ENCODE results near the gene HNRNPH2. TPM values are rescaled to one million over a fixed set of nuclear protein-coding genes. Genes with fewer than 3 reads are reported as not detected.
A peak's percentile ranks its signal among the peaks of the same experiment; 100 is the strongest.

HNRNPH2 gene
- 100 to 1,000 TPM in 2 of 9 donors, 10 to 100 TPM in 7; 46.0 to 106 (median 72.1) TPM for total RNA-seq
- polyA plus RNA-seq: 100 to 1,000 TPM in 1 of 3 donors, 10 to 100 TPM in 2; 44.3 to 182 (median 55.0) TPM
- long read RNA-seq, donor 1, transcript HNRNPH2-201 (2 exons, 2,223 nt): major isoform, 43 of 43 reads
- long read RNA-seq, donor 1, partial matches to known transcripts: 0 of 43 reads
- long read RNA-seq, donor 1, other reads (novel, unspliced or antisense): 0 of 43 reads
- long read RNA-seq, donor 2, transcript HNRNPH2-201 (2 exons, 2,223 nt): major isoform, 18 of 71 reads
- long read RNA-seq, donor 2, partial matches to known transcripts: 53 of 71 reads
- long read RNA-seq, donor 2, other reads (novel, unspliced or antisense): 0 of 71 reads
- long read RNA-seq, donor 3, transcript HNRNPH2-201 (2 exons, 2,223 nt): major isoform, 43 of 43 reads
- long read RNA-seq, donor 3, partial matches to known transcripts: 0 of 43 reads
- long read RNA-seq, donor 3, other reads (novel, unspliced or antisense): 0 of 43 reads
- long read RNA-seq, donor 4, transcript HNRNPH2-201 (2 exons, 2,223 nt): major isoform, 65 of 71 reads
- long read RNA-seq, donor 4, partial matches to known transcripts: 0 of 71 reads
- long read RNA-seq, donor 4, other reads (novel, unspliced or antisense): 6 of 71 reads
- long read RNA-seq, donor 5, transcript HNRNPH2-201 (2 exons, 2,223 nt): major isoform, 230 of 238 reads
- long read RNA-seq, donor 5, partial matches to known transcripts: 8 of 238 reads
- long read RNA-seq, donor 5, other reads (novel, unspliced or antisense): 0 of 238 reads
- long read RNA-seq, donor 6, transcript HNRNPH2-201 (2 exons, 2,223 nt): major isoform, 45 of 51 reads
- long read RNA-seq, donor 6, partial matches to known transcripts: 0 of 51 reads
- long read RNA-seq, donor 6, other reads (novel, unspliced or antisense): 6 of 51 reads
- long read RNA-seq, donor 7, transcript HNRNPH2-201 (2 exons, 2,223 nt): major isoform, 20 of 65 reads
- long read RNA-seq, donor 7, partial matches to known transcripts: 45 of 65 reads
- long read RNA-seq, donor 7, other reads (novel, unspliced or antisense): 0 of 65 reads
- long read RNA-seq, donor 8, transcript HNRNPH2-201 (2 exons, 2,223 nt): major isoform, 35 of 35 reads
- long read RNA-seq, donor 8, partial matches to known transcripts: 0 of 35 reads
- long read RNA-seq, donor 8, other reads (novel, unspliced or antisense): 0 of 35 reads
- long read RNA-seq, donor 9, transcript HNRNPH2-201 (2 exons, 2,223 nt): major isoform, 29 of 72 reads
- long read RNA-seq, donor 9, partial matches to known transcripts: 43 of 72 reads
- long read RNA-seq, donor 9, other reads (novel, unspliced or antisense): 0 of 72 reads
- long read RNA-seq, donor 10, transcript HNRNPH2-201 (2 exons, 2,223 nt): major isoform, 8 of 8 reads
- long read RNA-seq, donor 10, partial matches to known transcripts: 0 of 8 reads
- long read RNA-seq, donor 10, other reads (novel, unspliced or antisense): 0 of 8 reads

DNA sequence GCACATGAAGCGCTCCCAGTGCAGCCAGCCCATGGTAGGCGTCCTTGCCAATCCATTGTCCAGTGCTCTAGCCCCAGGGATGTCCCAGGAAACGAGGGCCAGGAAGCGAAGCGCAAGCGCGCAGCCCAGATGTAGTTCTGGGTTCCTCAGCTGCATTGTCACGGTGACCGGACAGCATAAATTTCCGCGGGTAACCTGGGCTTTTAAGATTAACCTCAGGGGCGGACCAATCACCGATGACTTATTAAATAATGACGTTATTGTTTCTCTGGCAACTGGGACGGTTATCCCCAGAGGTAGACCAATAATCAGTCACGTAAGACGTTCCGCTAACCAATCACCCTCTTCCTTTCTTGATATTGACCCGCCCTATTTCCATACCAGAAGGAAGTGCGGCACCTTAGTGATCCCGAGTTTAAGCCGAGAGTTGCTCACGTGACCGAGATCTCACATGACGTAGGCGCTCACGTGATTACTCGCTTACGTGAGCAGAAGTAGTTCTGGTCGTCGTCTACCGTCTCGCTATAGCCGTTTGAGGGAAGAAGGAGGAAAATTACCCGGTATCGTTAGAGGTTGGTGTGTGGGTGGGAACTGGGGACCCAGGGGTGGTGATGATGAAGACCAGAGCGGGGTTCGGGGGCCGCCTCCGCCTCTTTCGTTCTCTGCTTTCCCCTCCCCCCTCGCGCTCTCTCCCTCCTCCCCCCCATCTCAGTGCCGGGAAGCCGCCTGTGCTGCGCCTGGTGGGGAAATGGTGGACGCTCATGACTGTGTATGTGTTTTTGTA is at the start of gene HNRNPH2, which contains the start of gene GLA:
Gene HNRNPH2 (plus strand): TSS at position 475 of the 784 bp plus-strand sequence. CDS start 3,767 bp downstream, outside the sequence.
Gene GLA (minus strand): TSS at position 178 of the 784 bp plus-strand sequence. CDS start 22 bp downstream, at position 156.
- H3K4me1 ChIP-seq (replicated peaks in 1 of 2): peaks cover 0 to 21% of the 10 kb centered on the region in 2 donors
- H3K27ac ChIP-seq: peak within 1 kb of the TSS; percentile 89 to 98 (median 95)
- no peaks in the 10 kb centered on the region for H3K27me3 ChIP-seq
- intact Hi-C loops (cut with DNase I): no loop called here
- TF ChIP-seq POLR2A (IDR thresholded peaks at IDR 0.05) (peak; percentile 59 to 81), CTCF (IDR thresholded peaks at IDR 0.05) (peak in 4 of 6 experiments; percentile 3 to 56 (median 32))
- WGBS, 4 donors: 0 to 33% (median 12%) methylated on average over 11 to 47 of the region's 47 CpGs
- H3K36me3 ChIP-seq (replicated peaks in 1 of 2): peaks cover 0 to 8% of the 10 kb centered on the region in 2 donors
- no peaks in the 10 kb centered on the region for H3K9me3 ChIP-seq (replicated peaks in 1 of 3)
- peak within 1 kb of the TSS; percentile 14 to 78 (median 51) for H3K4me3 ChIP-seq
- DNase-seq: peak; percentile 89 to 99 (median 94)

DNA sequence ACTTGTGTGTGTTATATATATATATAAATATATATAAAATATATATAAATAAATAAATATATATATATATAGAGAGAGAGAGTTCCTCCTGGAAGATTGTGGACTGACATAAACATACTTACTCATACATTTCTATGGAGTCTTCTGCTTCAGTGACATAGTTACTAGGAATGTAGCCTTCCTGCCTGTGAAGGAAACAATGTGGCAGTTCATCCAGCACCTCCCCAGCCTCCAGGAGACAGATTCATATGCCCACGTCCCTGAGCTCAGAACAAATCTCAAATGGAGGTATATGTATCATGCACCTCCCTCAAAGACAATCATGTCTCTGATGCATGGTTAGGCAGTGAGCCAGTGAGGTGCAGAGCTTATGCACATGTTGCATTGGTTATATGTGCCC is 48.1 kb upstream of the HNRNPH2 start:
- no peaks in the 10 kb centered on the region for H3K4me1 ChIP-seq (replicated peaks in 1 of 2)
- intact Hi-C loops (cut with DNase I): no loop called here
- 45 to 55% (median 53%) methylated on average over 1 of the region's 1 CpG; no CpG with 5 or more reads in 1 of the 4 donors for WGBS, 4 donors
- H3K9me3 ChIP-seq (replicated peaks in 1 of 3): no peaks in the 10 kb centered on the region
- no peak for DNase-seq
- H3K27me3 ChIP-seq: peaks cover 3% of the 10 kb centered on the region
- no peak overlapping the region for H3K4me3 ChIP-seq
- H3K27ac ChIP-seq: no peak overlapping the region
- TF ChIP-seq POLR2A (IDR thresholded peaks at IDR 0.05): no peak
- TF ChIP-seq CTCF (IDR thresholded peaks at IDR 0.05): no peak
- no peaks in the 10 kb centered on the region for H3K36me3 ChIP-seq (replicated peaks in 1 of 2)

- peaks cover 3% of the 10 kb centered on the region for H3K27me3 ChIP-seq
- intact Hi-C loops (cut with DNase I): no loop called here
- no peaks in the 10 kb centered on the region for H3K4me1 ChIP-seq (replicated peaks in 1 of 2)
- no peaks in the 10 kb centered on the region for H3K36me3 ChIP-seq (replicated peaks in 1 of 2)
- no peaks in the 10 kb centered on the region for H3K9me3 ChIP-seq (replicated peaks in 1 of 3)
- TF ChIP-seq POLR2A (IDR thresholded peaks at IDR 0.05) (no peak), CTCF (IDR thresholded peaks at IDR 0.05) (no peak)
- WGBS, 4 donors: 65 to 71% (median 68%) methylated on average over 6 to 7 of the region's 7 CpGs
- H3K4me3 ChIP-seq: no peak overlapping the region
- no peak overlapping the region for H3K27ac ChIP-seq
- DNase-seq: no peak
Measured at GRCh38 chrX:101360390-101360789, 47.6 kb upstream of the HNRNPH2 start.

Measured in adrenal gland (tissue), 19 donors.